Osteoblast (primary cell): ENCODE measurements around the gene SH2D7. TPM values are rescaled to one million over a fixed set of nuclear protein-coding genes. Genes with fewer than 3 reads are reported as not detected.

Source experiments
- DNase-seq: peaks from one replicate; pipeline ENCODE4 v3.0.0; 2011; ENCODE audit warnings: low spot score, mixed read lengths; ENCODE audit not compliant: insufficient read length; ENCODE audit errors: missing footprints
- H2AFZ ChIP-seq: 2 replicates; pipeline ENCODE4 v1.6.0; 2011; ENCODE audit warnings: mild to moderate bottlenecking, low read length
- H3K27ac ChIP-seq: 2 replicates; pipeline ENCODE4 v1.5.1; 2011; ENCODE audit warnings: mild to moderate bottlenecking, low read depth, low read length, moderate library complexity
- H3K27me3 ChIP-seq: 2 replicates; pipeline ENCODE4 v1.6.0; 2012; ENCODE audit warnings: mild to moderate bottlenecking, control low read depth, inconsistent platforms, low read length, moderate library complexity; ENCODE audit not compliant: insufficient read depth
- H3K36me3 ChIP-seq: 2 replicates; pipeline ENCODE4 v1.5.1; 2011; ENCODE audit warnings: mild to moderate bottlenecking, low read length, control low read depth, moderate library complexity; ENCODE audit not compliant: insufficient read depth
- H3K4me1 ChIP-seq: 2 replicates; pipeline ENCODE4 v1.5.1; 2011; ENCODE audit warnings: mild to moderate bottlenecking, low read length, control low read depth, moderate library complexity; ENCODE audit not compliant: insufficient read depth
- H3K4me2 ChIP-seq: 2 replicates; pipeline ENCODE4 v1.6.0; 2011; ENCODE audit warnings: mild to moderate bottlenecking, low read length; ENCODE audit not compliant: insufficient read depth
- H3K4me3 ChIP-seq: fragments of 200-600 bp; sonication (generic); 3 replicates; pipeline ENCODE4 v1.5.1; 2012; ENCODE audit warnings: mild to moderate bottlenecking, low read length, inconsistent platforms; ENCODE audit not compliant: insufficient read depth
- H3K79me2 ChIP-seq: 2 replicates; pipeline ENCODE4 v1.6.0; 2012; ENCODE audit warnings: mild to moderate bottlenecking, low read length, control low read depth, inconsistent platforms; ENCODE audit not compliant: insufficient read depth
- H3K9me3 ChIP-seq: 2 replicates; pipeline ENCODE4 v1.5.1; 2011; ENCODE audit warnings: low read depth, low read length, control low read depth
- H4K20me1 ChIP-seq: 2 replicates; pipeline ENCODE4 v1.6.0; 2012; ENCODE audit warnings: mild to moderate bottlenecking, low read length, control low read depth; ENCODE audit not compliant: insufficient read depth
- CTCF ChIP-seq: IDR thresholded peaks from 2 replicates; pipeline ENCODE4 v1.5.1; 2011; ENCODE audit warnings: mild to moderate bottlenecking, low read depth, low read length, moderate library complexity; ENCODE audit errors: extremely low read depth
- total RNA-seq: library from RNA; depleted of rRNA; stranded (reverse); fragments of >200 nt; gene quantifications from 2 replicates; pipeline ENCODE4 v1.2.3, GENCODE V29; 2012

Gene SH2D7
- total RNA-seq, 1 donor = not detected

GRCh38 chr15:78076231-78077052 lies 15.9 kb upstream of the SH2D7 start:
- H3K4me2 ChIP-seq = peak overlapping the region; percentile 85
- H3K36me3 ChIP-seq = no peaks in the 10 kb centered on the region
- no peaks in the 10 kb centered on the region for H3K27me3 ChIP-seq
- no peaks in the 10 kb centered on the region for H3K9me3 ChIP-seq
- peak overlapping the region; percentile 95 for H3K4me3 ChIP-seq
- H3K79me2 ChIP-seq = peaks cover 49% of the 10 kb centered on the region
- peak overlapping the region; percentile 83 for H2AFZ ChIP-seq
- no peaks in the 10 kb centered on the region for H4K20me1 ChIP-seq
- peak overlapping the region; percentile 99 for H3K27ac ChIP-seq
- TF ChIP-seq CTCF = peak; percentile 25
- peaks cover 38% of the 10 kb centered on the region for H3K4me1 ChIP-seq
- DNase-seq = peak; percentile 66

- no peaks in the 10 kb centered on the region for H4K20me1 ChIP-seq
- no peaks in the 10 kb centered on the region for H3K27me3 ChIP-seq
- H3K27ac ChIP-seq = peak within 1 kb of the TSS; percentile 99
- peak; percentile 92 for DNase-seq
- H3K4me1 ChIP-seq = peaks cover 29% of the 10 kb centered on the region
- peak within 1 kb of the TSS; percentile 95 for H3K4me3 ChIP-seq
- H3K9me3 ChIP-seq = no peaks in the 10 kb centered on the region
- TF ChIP-seq CTCF = no peak
- peaks cover 40% of the 10 kb centered on the region for H3K79me2 ChIP-seq
- H3K36me3 ChIP-seq = no peaks in the 10 kb centered on the region
- H3K4me2 ChIP-seq = peak within 1 kb of the TSS; percentile 88
- H2AFZ ChIP-seq = peak within 1 kb of the TSS; percentile 84
Observed at GRCh38 chr15:78077053-78077870, 15.1 kb upstream of the SH2D7 start, which contains the start of gene TBC1D2B. TSS of gene TBC1D2B (minus strand) at chr15:78077711. CDS start at chr15:78077652, 59 bp downstream.

- Histone ChIP-seq H3K27ac (peak overlapping the region; percentile 23), H3K79me2 (peaks cover 35% of the 10 kb centered on the region), H2AFZ (peak overlapping the region; percentile 84), H3K9me3 (no peaks in the 10 kb centered on the region), H3K4me3 (peak overlapping the region; percentile 95), H3K36me3 (no peaks in the 10 kb centered on the region), H4K20me1 (no peaks in the 10 kb centered on the region), H3K4me2 (peak overlapping the region; percentile 88), H3K4me1 (peaks cover 24% of the 10 kb centered on the region), H3K27me3 (no peaks in the 10 kb centered on the region)
- no peak for DNase-seq
- no peak for TF ChIP-seq CTCF
Observed at GRCh38 chr15:78077871-78078210, 14.5 kb upstream of the SH2D7 start.
